ENCODE measurements around the gene FGF19. TPM values are rescaled to one million over a fixed set of nuclear protein-coding genes. Genes with fewer than 3 reads are reported as not detected.

Gene FGF19
- total RNA-seq, 2 experiments from 2014 or later = not detected

DNA sequence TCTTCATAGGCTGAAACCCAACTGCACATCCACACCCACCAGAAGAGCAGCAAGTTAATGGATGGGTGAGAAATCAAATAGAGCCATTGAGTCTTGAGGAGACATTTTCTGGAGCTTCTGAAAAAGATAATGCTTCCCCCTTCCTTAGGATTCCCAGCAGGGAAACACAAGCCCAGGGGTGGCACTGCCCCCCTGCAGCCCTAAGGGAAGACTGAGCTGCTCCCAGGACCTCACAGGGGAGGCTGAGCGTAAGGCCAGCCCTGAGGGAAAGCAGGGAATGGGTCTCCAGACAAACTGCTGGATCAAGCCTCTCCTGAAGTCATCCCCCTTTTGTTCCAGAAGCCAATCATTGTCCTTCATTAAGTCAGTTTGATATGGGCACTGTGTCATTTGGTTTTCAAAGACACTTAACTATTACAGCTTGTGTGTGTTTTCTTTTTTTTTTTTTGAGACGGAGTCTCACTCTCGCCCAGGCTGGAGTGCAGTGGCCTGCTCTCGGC lies 43.8 kb downstream of the FGF19 start:
- H3K79me2 ChIP-seq (ENCODE audit: insufficient read depth, low read depth, low read length) = no peaks in the 10 kb centered on the region
- H3K27ac ChIP-seq (ENCODE audit: low read depth, low read length, poor library complexity, severe bottlenecking) = no peak overlapping the region
- no peaks in the 10 kb centered on the region for H3K4me1 ChIP-seq (ENCODE audit: insufficient read depth, low read length, poor library complexity, severe bottlenecking)
- CTCF ChIA-PET (ENCODE audit: unreplicated experiment) = no interaction called here
- H3K4me2 ChIP-seq (ENCODE audit: low read length) = no peak overlapping the region
- intact Hi-C loops (cut with micrococcal nuclease; ENCODE audit: unreplicated experiment) = no loop called here
- no TSS peak for BruUV-seq (replicated peaks)
- TF ChIP-seq CTCF (conservative IDR thresholded peaks at IDR 0.05; ENCODE audit: low read length) (no peak), EZH2phosphoT487 (IDR thresholded peaks at IDR 0.05; ENCODE audit: borderline replicate concordance, low read depth, low read length) (no peak)
- no peak overlapping the region for H2AFZ ChIP-seq (ENCODE audit: low read length)
- no peak for DNase-seq (ENCODE audit: low spot score)
- no peaks in the 10 kb centered on the region for H3K9me2 ChIP-seq (ENCODE audit: insufficient read depth, low read length)
- H3K4me3 ChIP-seq (ENCODE audit: low read depth, low read length, poor library complexity, severe bottlenecking) = no peak overlapping the region
- H3K36me3 ChIP-seq (ENCODE audit: insufficient read depth, low read length) = no peaks in the 10 kb centered on the region
- POLR2A ChIA-PET = no interaction called here
- H3K9me3 ChIP-seq (ENCODE audit: low read length) = no peaks in the 10 kb centered on the region
- H4K20me1 ChIP-seq (ENCODE audit: insufficient read depth, low read length) = no peaks in the 10 kb centered on the region

GRCh38 chr11:69659591-69659990 lies 44.2 kb downstream of the FGF19 start:
- H3K4me1 ChIP-seq (ENCODE audit: insufficient read depth, low read length, poor library complexity, severe bottlenecking) = no peaks in the 10 kb centered on the region
- H3K4me3 ChIP-seq (ENCODE audit: low read depth, low read length, poor library complexity, severe bottlenecking) = no peak overlapping the region
- H3K9me2 ChIP-seq (ENCODE audit: insufficient read depth, low read length) = no peaks in the 10 kb centered on the region
- H3K79me2 ChIP-seq (ENCODE audit: insufficient read depth, low read depth, low read length) = no peaks in the 10 kb centered on the region
- no peaks in the 10 kb centered on the region for H3K9me3 ChIP-seq (ENCODE audit: low read length)
- ChIA-PET CTCF (ENCODE audit: unreplicated experiment) (no interaction called here), POLR2A (interaction anchor here (0.8 kb wide), 1 partner anchor 948 kb away, joined by 3 read pairs; no protein-coding TSS in a partner anchor)
- no peak overlapping the region for H3K4me2 ChIP-seq (ENCODE audit: low read length)
- H3K36me3 ChIP-seq (ENCODE audit: insufficient read depth, low read length) = no peaks in the 10 kb centered on the region
- H3K27ac ChIP-seq (ENCODE audit: low read depth, low read length, poor library complexity, severe bottlenecking) = no peak overlapping the region
- DNase-seq (ENCODE audit: low spot score) = no peak
- no peak overlapping the region for H2AFZ ChIP-seq (ENCODE audit: low read length)
- no peaks in the 10 kb centered on the region for H4K20me1 ChIP-seq (ENCODE audit: insufficient read depth, low read length)
- no peak for TF ChIP-seq CTCF (conservative IDR thresholded peaks at IDR 0.05; ENCODE audit: low read length)
- no TSS peak for BruUV-seq (replicated peaks)
- intact Hi-C loops (cut with micrococcal nuclease; ENCODE audit: unreplicated experiment) = no loop called here

- intact Hi-C loops (cut with micrococcal nuclease; ENCODE audit: unreplicated experiment) = no loop called here
- BruUV-seq (replicated peaks) = no TSS peak
- no peaks in the 10 kb centered on the region for H3K79me2 ChIP-seq (ENCODE audit: insufficient read depth, low read depth, low read length)
- DNase-seq (ENCODE audit: low spot score) = no peak
- no peak overlapping the region for H2AFZ ChIP-seq (ENCODE audit: low read length)
- H3K4me2 ChIP-seq (ENCODE audit: low read length) = no peak overlapping the region
- no peak for TF ChIP-seq CTCF (conservative IDR thresholded peaks at IDR 0.05; ENCODE audit: low read length)
- no peak for TF ChIP-seq EZH2phosphoT487 (IDR thresholded peaks at IDR 0.05; ENCODE audit: borderline replicate concordance, low read depth, low read length)
- no peak overlapping the region for H3K27ac ChIP-seq (ENCODE audit: low read depth, low read length, poor library complexity, severe bottlenecking)
- no peaks in the 10 kb centered on the region for H4K20me1 ChIP-seq (ENCODE audit: insufficient read depth, low read length)
- H3K4me3 ChIP-seq (ENCODE audit: low read depth, low read length, poor library complexity, severe bottlenecking) = no peak overlapping the region
- H3K36me3 ChIP-seq (ENCODE audit: insufficient read depth, low read length) = no peaks in the 10 kb centered on the region
- H3K9me2 ChIP-seq (ENCODE audit: insufficient read depth, low read length) = no peaks in the 10 kb centered on the region
- H3K9me3 ChIP-seq (ENCODE audit: low read length) = no peaks in the 10 kb centered on the region
- H3K4me1 ChIP-seq (ENCODE audit: insufficient read depth, low read length, poor library complexity, severe bottlenecking) = no peaks in the 10 kb centered on the region
- ChIA-PET CTCF (ENCODE audit: unreplicated experiment) (interaction anchor here (0.6 kb wide), 1 partner anchor 11 kb away, joined by 3 read pairs; no protein-coding TSS in a partner anchor), POLR2A (interaction anchor here (0.8 kb wide), 1 partner anchor 947 kb away, joined by 3 read pairs; no protein-coding TSS in a partner anchor)
Observed at GRCh38 chr11:69658626-69659450, 45.0 kb downstream of the FGF19 start.

Data from OCI-LY7 (cell line).